HFFc6 (cell line): Measurements from ENCODE around the gene TMEM132D. TPM values are rescaled to one million over a fixed set of nuclear protein-coding genes. Genes with fewer than 3 reads are reported as not detected.
"Not testable (repeated sequence)": the region's sequence is repeated elsewhere in the genome, so short reads cannot be mapped to it uniquely, and the experiment has no call there.

ENCODE experiments used
- DNase-seq: peaks from one replicate; pipeline ENCODE4 v3.0.0-alpha.2; 2018
- H3K27ac Mint-ChIP-seq: 2 replicates; pipeline ENCODE4 v1.8.0; 2020; ENCODE audit warnings: mild to moderate bottlenecking, mixed read lengths
- H3K27me3 Mint-ChIP-seq: 2 replicates; pipeline ENCODE4 v1.8.0; 2021; ENCODE audit warnings: mild to moderate bottlenecking, moderate library complexity, mixed read lengths; ENCODE audit not compliant: insufficient read depth
- H3K36me3 Mint-ChIP-seq: 2 replicates; pipeline ENCODE4 v1.8.0; 2021; ENCODE audit warnings: low read depth, mixed read lengths
- H3K4me1 Mint-ChIP-seq: 2 replicates; pipeline ENCODE4 v1.8.0; 2020; ENCODE audit warnings: low read depth, mixed read lengths
- H3K4me3 Mint-ChIP-seq: 2 replicates; pipeline ENCODE4 v1.8.0; 2020; ENCODE audit warnings: mild to moderate bottlenecking, moderate library complexity, mixed read lengths
- H3K9me3 Mint-ChIP-seq: 2 replicates; pipeline ENCODE4 v1.8.0; 2020; ENCODE audit warnings: mild to moderate bottlenecking, mixed read lengths
- total RNA-seq, 6 experiments: library from RNA; stranded (reverse); fragmentation: NEBNext Ultra II Directional; extraction: Animal tissue kit (Norgen Biotek cat#: 25700); gene quantifications; 2 replicates in 1 of 6; 3 replicates in 5 of 6; pipeline ENCODE4 v1.2.3, GENCODE V29; 2021
- TF ChIP-seq, protein P1 (sequence below): fragments of 200-600 bp; sonication (generic); IDR thresholded peaks from 2 replicates; pipeline ENCODE4 v1.5.0; 2021; ENCODE audit warnings: antibody characterized with exemption, mild to moderate bottlenecking

The TMEM132D gene
- total RNA-seq, 6 experiments from 2014 or later, result not detected

DNA sequence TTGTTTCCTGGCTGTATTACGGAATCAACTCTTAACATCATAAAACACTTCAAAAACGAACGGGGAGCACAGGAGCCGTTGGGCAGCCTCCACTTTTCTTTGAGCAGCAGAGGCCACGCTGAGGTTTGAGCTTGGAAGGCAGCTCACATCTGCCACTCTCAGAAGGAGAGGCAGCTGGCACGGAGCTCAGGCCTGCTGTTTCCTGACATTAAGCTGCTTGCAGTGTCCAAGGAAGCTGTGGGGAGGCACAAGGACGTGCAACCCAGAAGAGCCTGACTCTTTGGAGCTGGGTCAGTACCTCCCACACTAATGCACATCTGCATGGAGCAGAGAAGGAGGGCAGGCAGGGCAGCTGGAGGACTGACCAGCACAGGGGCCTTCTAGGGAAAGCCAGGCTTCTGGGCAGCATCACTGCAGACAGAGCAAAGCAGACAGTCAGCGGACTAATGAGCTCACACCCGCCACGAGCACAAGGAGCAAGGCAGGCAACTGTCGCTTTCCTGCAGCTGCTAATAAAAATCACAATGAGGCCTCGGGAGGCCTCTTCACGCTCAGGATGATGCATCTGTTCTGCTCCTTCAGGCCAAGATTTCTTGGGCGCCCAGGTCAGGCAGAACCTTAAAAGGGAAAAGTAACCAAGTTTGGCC, 839.5 kb downstream of the TMEM132D start:
- Mint-ChIP-seq H3K4me3 (no peak overlapping the region), H3K4me1 (no peaks in the 10 kb centered on the region), H3K9me3 (peaks cover 39% of the 10 kb centered on the region), H3K27ac (no peak overlapping the region), H3K27me3 (no peaks in the 10 kb centered on the region; the same call in 1 of the 2 replicates), H3K36me3 (peaks cover 12% of the 10 kb centered on the region; the same call in 1 of the 2 replicates)
- no peak for DNase-seq
- TF ChIP-seq, protein P1, sequence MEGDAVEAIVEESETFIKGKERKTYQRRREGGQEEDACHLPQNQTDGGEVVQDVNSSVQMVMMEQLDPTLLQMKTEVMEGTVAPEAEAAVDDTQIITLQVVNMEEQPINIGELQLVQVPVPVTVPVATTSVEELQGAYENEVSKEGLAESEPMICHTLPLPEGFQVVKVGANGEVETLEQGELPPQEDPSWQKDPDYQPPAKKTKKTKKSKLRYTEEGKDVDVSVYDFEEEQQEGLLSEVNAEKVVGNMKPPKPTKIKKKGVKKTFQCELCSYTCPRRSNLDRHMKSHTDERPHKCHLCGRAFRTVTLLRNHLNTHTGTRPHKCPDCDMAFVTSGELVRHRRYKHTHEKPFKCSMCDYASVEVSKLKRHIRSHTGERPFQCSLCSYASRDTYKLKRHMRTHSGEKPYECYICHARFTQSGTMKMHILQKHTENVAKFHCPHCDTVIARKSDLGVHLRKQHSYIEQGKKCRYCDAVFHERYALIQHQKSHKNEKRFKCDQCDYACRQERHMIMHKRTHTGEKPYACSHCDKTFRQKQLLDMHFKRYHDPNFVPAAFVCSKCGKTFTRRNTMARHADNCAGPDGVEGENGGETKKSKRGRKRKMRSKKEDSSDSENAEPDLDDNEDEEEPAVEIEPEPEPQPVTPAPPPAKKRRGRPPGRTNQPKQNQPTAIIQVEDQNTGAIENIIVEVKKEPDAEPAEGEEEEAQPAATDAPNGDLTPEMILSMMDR, result no peak

DNA sequence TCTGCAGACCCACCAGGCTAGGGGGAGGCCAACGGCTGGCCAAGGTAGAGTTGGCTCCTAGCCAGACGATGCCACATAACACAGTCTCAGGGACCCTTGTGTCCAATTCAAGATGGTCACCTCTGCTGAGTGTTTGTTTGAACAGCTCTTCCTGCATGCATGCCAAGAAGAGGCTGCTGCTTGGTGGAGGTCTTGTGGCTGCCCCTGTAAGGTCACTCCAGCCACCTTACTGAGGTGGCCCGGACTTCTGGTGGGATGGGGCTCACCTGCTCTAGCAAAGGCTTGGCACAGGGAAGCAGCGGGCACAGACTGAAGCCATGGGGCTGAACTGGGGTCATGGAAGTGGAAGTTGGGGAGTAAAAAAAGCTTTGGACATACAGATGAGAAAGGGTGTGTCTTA, 840.2 kb downstream of the TMEM132D start:
- Mint-ChIP-seq H3K4me3 (no peak overlapping the region), H3K4me1 (no peaks in the 10 kb centered on the region), H3K9me3 (peaks cover 45% of the 10 kb centered on the region), H3K36me3 (peaks cover 12% of the 10 kb centered on the region; the same call in 1 of the 2 replicates), H3K27ac (no peak overlapping the region), H3K27me3 (no peaks in the 10 kb centered on the region; the same call in 1 of the 2 replicates)
- TF ChIP-seq, protein P1, result no peak
- no peak for DNase-seq

DNA sequence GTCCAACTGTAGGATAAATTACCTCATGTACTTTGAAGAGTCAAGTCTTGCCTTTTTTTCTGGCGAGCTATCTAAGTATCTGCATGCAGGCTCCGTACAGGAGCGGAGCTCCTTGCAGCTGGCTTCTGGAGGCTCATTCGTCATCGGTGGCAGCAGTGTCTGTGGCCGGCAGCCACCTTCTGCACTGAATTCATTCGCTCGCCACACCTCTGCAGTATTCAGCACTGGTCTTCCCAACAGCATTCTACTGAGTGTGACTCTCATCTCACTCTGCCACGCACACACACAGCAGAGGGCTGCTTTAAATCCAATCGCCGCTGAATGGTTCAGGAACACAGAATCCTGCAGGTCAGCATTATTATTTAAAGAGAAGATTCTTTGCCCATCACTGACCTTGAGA, 850.6 kb downstream of the TMEM132D start:
- no peaks in the 10 kb centered on the region for H3K36me3 Mint-ChIP-seq
- H3K27ac Mint-ChIP-seq, result no peak overlapping the region
- TF ChIP-seq, protein P1, result no peak
- H3K4me1 Mint-ChIP-seq, result no peaks in the 10 kb centered on the region
- no peak overlapping the region for H3K4me3 Mint-ChIP-seq
- peaks cover 13% of the 10 kb centered on the region for H3K9me3 Mint-ChIP-seq
- peaks cover 2% of the 10 kb centered on the region; the same call in 1 of the 2 replicates for H3K27me3 Mint-ChIP-seq
- DNase-seq, result no peak

DNA sequence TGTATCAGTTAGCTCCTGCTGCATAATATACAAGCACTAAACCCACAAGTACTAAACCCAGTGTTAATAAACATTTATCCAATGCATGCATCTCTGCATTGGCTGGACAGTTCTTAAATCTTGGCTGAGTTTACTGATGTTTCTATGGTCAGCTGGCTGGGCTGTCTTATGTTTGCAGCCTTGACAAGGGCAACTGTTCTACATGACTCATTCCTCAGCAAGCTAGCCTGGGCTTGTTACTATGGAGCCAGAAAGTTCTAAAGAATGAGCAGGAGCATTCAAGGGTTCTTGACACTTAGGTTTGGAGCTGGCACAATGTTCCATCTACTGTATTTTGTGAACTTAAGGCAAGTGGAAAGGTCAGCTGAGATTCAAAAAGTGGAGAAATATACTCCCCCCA, 851.5 kb downstream of the TMEM132D start:
- peaks cover 2% of the 10 kb centered on the region; the same call in 1 of the 2 replicates for H3K27me3 Mint-ChIP-seq
- TF ChIP-seq, protein P1, result no peak
- peaks cover 13% of the 10 kb centered on the region for H3K9me3 Mint-ChIP-seq
- H3K36me3 Mint-ChIP-seq, result no peaks in the 10 kb centered on the region
- no peak overlapping the region for H3K4me3 Mint-ChIP-seq
- H3K27ac Mint-ChIP-seq, result no peak overlapping the region
- no peak for DNase-seq
- no peaks in the 10 kb centered on the region for H3K4me1 Mint-ChIP-seq

DNA sequence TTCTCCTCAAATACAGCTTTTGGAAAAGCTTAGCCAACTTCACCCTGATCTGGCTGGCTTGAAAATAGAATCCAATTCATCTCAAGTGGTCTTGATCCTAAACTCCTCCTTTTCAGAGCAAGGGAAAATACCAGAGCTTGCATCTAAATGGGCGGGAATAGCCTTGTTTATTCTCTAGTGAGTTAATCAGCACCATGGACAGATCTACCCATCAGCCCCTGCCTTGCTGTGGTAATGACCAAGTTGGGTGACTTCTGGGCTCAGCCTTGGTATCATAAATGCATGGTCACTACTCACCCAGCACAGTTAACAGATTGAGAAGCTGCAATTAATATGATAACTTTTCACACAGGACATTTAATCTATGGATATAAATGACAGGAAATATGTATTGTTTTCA, 853.9 kb downstream of the TMEM132D start:
- peaks cover 21% of the 10 kb centered on the region for H3K9me3 Mint-ChIP-seq
- TF ChIP-seq, protein P1, result no peak
- no peak overlapping the region for H3K27ac Mint-ChIP-seq
- no peaks in the 10 kb centered on the region for H3K36me3 Mint-ChIP-seq
- no peak overlapping the region for H3K4me3 Mint-ChIP-seq
- peaks cover 2% of the 10 kb centered on the region; the same call in 1 of the 2 replicates for H3K27me3 Mint-ChIP-seq
- H3K4me1 Mint-ChIP-seq, result no peaks in the 10 kb centered on the region
- no peak for DNase-seq

DNA sequence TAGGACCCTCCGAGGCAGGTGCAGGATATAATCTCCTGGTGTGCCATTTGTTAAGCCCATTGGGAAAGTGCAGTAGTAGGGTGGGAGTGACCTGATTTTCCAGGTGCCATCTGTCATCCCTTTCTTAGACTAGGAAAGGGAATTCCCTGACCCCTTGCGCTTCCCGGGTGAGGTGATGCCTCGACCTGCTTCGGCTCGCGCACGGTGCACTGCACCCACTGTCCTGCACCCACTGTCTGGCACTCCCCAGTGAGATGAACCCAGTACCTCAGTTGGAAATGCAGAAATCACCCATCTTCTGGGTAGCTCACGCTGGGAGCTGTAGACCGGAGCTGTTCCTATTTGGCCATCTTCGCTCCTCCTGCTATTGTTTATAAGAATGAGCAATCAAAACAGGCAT, 860.5 kb downstream of the TMEM132D start:
- not testable (repeated sequence) for H3K4me1 Mint-ChIP-seq, H3K36me3 Mint-ChIP-seq, H3K27me3 Mint-ChIP-seq, H3K27ac Mint-ChIP-seq, H3K4me3 Mint-ChIP-seq, DNase-seq
- peaks cover 50% of the 10 kb centered on the region for H3K9me3 Mint-ChIP-seq
